Gastrocnemius medialis (tissue), 4 donors: Measurements from ENCODE around the gene GP5. TPM values are rescaled to one million over a fixed set of nuclear protein-coding genes. Genes with fewer than 3 reads are reported as not detected.

ENCODE experiments used
- ATAC-seq, 2 donors: fragments of 150-250 bp; one replicate each; pipeline ENCODE4 v1.9.1; 2016
- DNase-seq, 2 donors: peaks; one replicate each; pipeline ENCODE4 v3.0.0-alpha.2; 2019
- H3K27ac ChIP-seq, 4 donors: fragments of 200-600 bp; sonication (generic); 1 replicate in 1 of 4; 2 replicates in 3 of 4; pipeline ENCODE4 v1.5.1; 2016 to 2018; ENCODE audit warnings: mild to moderate bottlenecking in 2 of 4, moderate library complexity in 1 of 4
- H3K27me3 ChIP-seq, 3 donors: fragments of 200-600 bp; sonication (generic) in 2 of 3; 1 replicate in 1 of 3; 2 replicates in 2 of 3; pipeline versions ENCODE4 v1.5.1 to v1.6.0; 2016 to 2019; ENCODE audit warnings: mild to moderate bottlenecking in 1 of 3, moderate library complexity in 1 of 3
- H3K36me3 ChIP-seq, 2 donors: fragments of 200-600 bp; sonication (generic) in 1 of 2; one replicate each; pipeline ENCODE4 v1.5.1; 2017 to 2018
- H3K4me1 ChIP-seq, 2 donors: fragments of 200-600 bp; sonication (generic) in 1 of 2; one replicate each; pipeline ENCODE4 v1.5.1; 2016 to 2017; ENCODE audit warnings: mild to moderate bottlenecking in 2 of 2
- H3K4me3 ChIP-seq, 4 donors: fragments of 200-600 bp; sonication (generic) in 3 of 4; 1 replicate in 1 of 4; 2 replicates in 3 of 4; pipeline ENCODE4 v1.5.1; 2016 to 2019; ENCODE audit warnings: mild to moderate bottlenecking in 2 of 4
- H3K9me3 ChIP-seq, 3 donors: fragments of 200-600 bp; sonication (generic) in 2 of 3; 1 replicate in 1 of 3; 2 replicates in 2 of 3; pipeline ENCODE4 v1.5.1; 2016 to 2019
- POLR2A ChIP-seq, 2 donors: fragments of 450-650 bp; IDR thresholded peaks; one replicate each; pipeline ENCODE4 v1.6.1; 2017; ENCODE audit warnings: antibody characterized with exemption in 2 of 2, mild to moderate bottlenecking in 2 of 2, moderate library complexity in 2 of 2
- in situ Hi-C, 4 donors: fragments of 200-750 bp; cut with MboI; loops; one replicate each; pipeline versions ENCODE4 v1.15.0 to v1.8.0; 2017; ENCODE audit warnings: low sequenced_read_pairs in 4 of 4
- intact Hi-C: fragments of 100-400 bp; cut with DNase I; formaldehyde crosslinking; loops from one replicate; pipeline ENCODE4 v1.15.1; 2023; ENCODE audit warnings: low total_unique reads
- total RNA-seq, 4 donors: library from RNA; depleted of rRNA; stranded (reverse); fragments of >200 nt; gene quantifications; one replicate each; pipeline versions ENCODE4 v1.1.0 to v1.2.3, GENCODE V29; 2016
- TF ChIP-seq, protein P1 (sequence below), 5 experiments: fragments of 450-650 bp in 3 of 5; fragments of 200-600 bp in 2 of 5; sonication (generic) in 2 of 5; IDR thresholded peaks in 4 of 5; conservative IDR thresholded peaks in 1 of 5; 1 replicate in 4 of 5; 2 replicates in 1 of 5; pipeline ENCODE4 v1.5.1; 2016 to 2019; ENCODE audit warnings: antibody characterized with exemption in 5 of 5, mild to moderate bottlenecking in 3 of 5, moderate library complexity in 3 of 5

The GP5 gene
- total RNA-seq, 4 donors from 2014 or later, result 0.10 TPM; not detected in 3

DNA sequence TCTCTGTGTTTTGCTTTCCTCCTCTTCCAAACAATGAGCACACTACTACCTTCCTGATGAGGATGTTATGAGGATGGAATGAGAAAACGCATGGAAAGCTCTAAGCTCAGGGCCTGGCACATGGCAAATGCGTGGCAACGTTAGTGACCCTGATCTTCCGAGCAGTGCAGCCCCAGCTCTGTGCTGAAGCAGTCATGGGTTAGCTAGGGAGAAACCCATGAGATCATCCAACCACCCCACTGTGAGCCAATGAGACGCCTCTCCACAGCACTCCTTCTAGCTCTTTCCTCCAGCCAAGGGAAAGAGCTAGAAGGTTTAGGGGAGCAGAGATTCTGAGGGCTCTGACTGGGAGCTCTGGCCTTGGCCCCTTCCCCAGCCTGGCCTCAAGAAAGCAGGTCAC, 52.4 kb downstream of the GP5 start:
- no peak for ATAC-seq
- no peak for DNase-seq
- Histone ChIP-seq H3K27ac (no peak overlapping the region), H3K36me3 (no peaks in the 10 kb centered on the region), H3K9me3 (no peaks in the 10 kb centered on the region), H3K27me3 (no peaks in the 10 kb centered on the region), H3K4me1 (no peaks in the 10 kb centered on the region), H3K4me3 (no peak overlapping the region)
- intact Hi-C loops (no loop called here), in situ Hi-C loops (loop anchor here in 2 of 4 donors (25.0 kb wide), 1 partner anchor 241 kb away; no protein-coding TSS in a partner anchor)
- TF ChIP-seq, protein P1, sequence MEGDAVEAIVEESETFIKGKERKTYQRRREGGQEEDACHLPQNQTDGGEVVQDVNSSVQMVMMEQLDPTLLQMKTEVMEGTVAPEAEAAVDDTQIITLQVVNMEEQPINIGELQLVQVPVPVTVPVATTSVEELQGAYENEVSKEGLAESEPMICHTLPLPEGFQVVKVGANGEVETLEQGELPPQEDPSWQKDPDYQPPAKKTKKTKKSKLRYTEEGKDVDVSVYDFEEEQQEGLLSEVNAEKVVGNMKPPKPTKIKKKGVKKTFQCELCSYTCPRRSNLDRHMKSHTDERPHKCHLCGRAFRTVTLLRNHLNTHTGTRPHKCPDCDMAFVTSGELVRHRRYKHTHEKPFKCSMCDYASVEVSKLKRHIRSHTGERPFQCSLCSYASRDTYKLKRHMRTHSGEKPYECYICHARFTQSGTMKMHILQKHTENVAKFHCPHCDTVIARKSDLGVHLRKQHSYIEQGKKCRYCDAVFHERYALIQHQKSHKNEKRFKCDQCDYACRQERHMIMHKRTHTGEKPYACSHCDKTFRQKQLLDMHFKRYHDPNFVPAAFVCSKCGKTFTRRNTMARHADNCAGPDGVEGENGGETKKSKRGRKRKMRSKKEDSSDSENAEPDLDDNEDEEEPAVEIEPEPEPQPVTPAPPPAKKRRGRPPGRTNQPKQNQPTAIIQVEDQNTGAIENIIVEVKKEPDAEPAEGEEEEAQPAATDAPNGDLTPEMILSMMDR (IDR thresholded peaks at IDR 0.05 in 4 of 5, conservative IDR thresholded peaks at IDR 0.05 in 1 of 5), result no peak
- TF ChIP-seq POLR2A (IDR thresholded peaks at IDR 0.05), result no peak

DNA sequence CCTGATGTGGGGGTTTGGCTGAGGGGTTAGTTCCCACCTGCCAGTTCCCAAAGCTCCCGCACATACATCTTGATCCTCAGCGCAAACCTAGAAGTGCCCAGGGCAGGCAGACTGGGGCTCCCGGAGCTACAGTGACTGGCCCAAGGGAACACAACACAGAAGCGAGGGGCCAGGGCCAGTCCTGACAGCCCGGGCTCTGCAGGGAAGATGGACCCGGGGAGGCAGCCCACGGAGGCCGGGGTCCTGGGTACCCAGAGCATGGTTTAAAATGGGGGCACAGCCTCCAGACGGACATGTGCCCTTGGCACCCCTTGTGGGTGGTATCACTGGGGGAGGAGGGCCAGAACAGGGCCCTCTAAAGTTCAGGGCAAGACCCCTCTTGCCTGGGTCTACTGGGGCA, 53.0 kb downstream of the GP5 start:
- ATAC-seq (no peak), DNase-seq (no peak)
- intact Hi-C loops, result no loop called here
- no peak overlapping the region for H3K27ac ChIP-seq
- no peaks in the 10 kb centered on the region for H3K9me3 ChIP-seq
- H3K27me3 ChIP-seq, result no peaks in the 10 kb centered on the region
- H3K4me1 ChIP-seq, result no peaks in the 10 kb centered on the region
- no peaks in the 10 kb centered on the region for H3K36me3 ChIP-seq
- H3K4me3 ChIP-seq, result no peak overlapping the region
- in situ Hi-C loops, result loop anchor here in 2 of 4 donors (25.0 kb wide), 1 partner anchor 241 kb away; no protein-coding TSS in a partner anchor
- TF ChIP-seq, protein P1 (IDR thresholded peaks at IDR 0.05 in 4 of 5, conservative IDR thresholded peaks at IDR 0.05 in 1 of 5), result no peak
- no peak for TF ChIP-seq POLR2A (IDR thresholded peaks at IDR 0.05)

Other genes with a start within 250 kb of the GP5 start
- 1 to 10 TPM in 1 of 4 donors, under 1 TPM in 1, not detected in 2; 0.46 to 1.1 TPM for gene CPN2, start 47.9 kb downstream of the GP5 start, total RNA-seq
- gene LRRC15, start 29.5 kb downstream of the GP5 start, total RNA-seq, result under 1 TPM in 1 of 4 donors, not detected in 3; 0.05 TPM
- 10 to 100 TPM; 31.8 to 90.2 (median 57.3) TPM for gene ATP13A3, start 87.7 kb upstream of the GP5 start, total RNA-seq
- 1 to 10 TPM; 3.0 to 5.4 (median 3.1) TPM for gene TMEM44, start 234.2 kb upstream of the GP5 start, total RNA-seq